Neural cell (in vitro differentiated cells): ENCODE data around the gene OGFOD2. TPM values are rescaled to one million over a fixed set of nuclear protein-coding genes. Genes with fewer than 3 reads are reported as not detected.

Experiments used
- H2AFZ ChIP-seq: fragments of 200-600, 300-800 bp; sonication (generic), shearing (Covaris generic); 2 replicates; pipeline ENCODE4 v1.6.0; 2014; ENCODE audit warnings: low read depth, mild to moderate bottlenecking, antibody characterized with exemption, low read length, moderate library complexity
- H3F3A ChIP-seq: fragments of 200-600 bp; shearing (Covaris generic); 2 replicates; pipeline ENCODE4 v1.6.1; 2016; ENCODE audit warnings: mild to moderate bottlenecking, moderate library complexity, mixed read lengths, antibody characterized with exemption, low read length; ENCODE audit not compliant: insufficient read depth, poor library complexity, severe bottlenecking
- H3K27ac ChIP-seq: fragments of 200-600, 300-800 bp; sonication (generic), shearing (Covaris generic); 2 replicates; pipeline ENCODE4 v1.5.1; 2014; ENCODE audit warnings: mild to moderate bottlenecking, low read length, moderate library complexity
- H3K27me3 ChIP-seq: fragments of 300-800, 200-600 bp; sonication (generic), shearing (Covaris generic); 2 replicates; pipeline ENCODE4 v1.6.0; 2014; ENCODE audit warnings: mild to moderate bottlenecking, low read depth, low read length, moderate library complexity; ENCODE audit not compliant: insufficient read depth
- H3K36me3 ChIP-seq: fragments of 300-800, 200-600 bp; sonication (generic), shearing (Covaris generic); 2 replicates; pipeline ENCODE4 v1.5.1; 2014; ENCODE audit warnings: mild to moderate bottlenecking, antibody characterized with exemption, low read length, moderate library complexity; ENCODE audit not compliant: insufficient read depth
- H3K4me2 ChIP-seq: fragments of 300-800, 200-600 bp; sonication (generic), shearing (Covaris generic); 2 replicates; pipeline ENCODE4 v1.6.0; 2014; ENCODE audit warnings: mild to moderate bottlenecking, low read length
- H3K4me3 ChIP-seq: fragments of 300-800, 200-600 bp; sonication (generic), shearing (Covaris generic); 2 replicates; pipeline ENCODE4 v1.5.1; 2014; ENCODE audit warnings: mild to moderate bottlenecking, low read length, moderate library complexity
- H3K79me2 ChIP-seq: fragments of 200-600 bp; shearing (Covaris generic); replicated peaks from 2 replicates; pipeline ENCODE4 v1.6.0; 2014; ENCODE audit warnings: mild to moderate bottlenecking, low read length, moderate library complexity; ENCODE audit not compliant: insufficient read depth
- H3K9ac ChIP-seq: fragments of 300-800, 200-600 bp; sonication (generic), shearing (Covaris generic); 2 replicates; pipeline ENCODE4 v1.6.1; 2016; ENCODE audit warnings: mild to moderate bottlenecking, low read length, mixed read lengths
- H3K9me2 ChIP-seq: fragments of 200-600 bp; shearing (Covaris generic); 2 replicates; pipeline ENCODE4 v1.6.1; 2016; ENCODE audit warnings: mild to moderate bottlenecking, low read length, mixed read lengths; ENCODE audit not compliant: insufficient read depth
- H3K9me3 ChIP-seq: fragments of 200-600, 300-800 bp; sonication (generic), shearing (Covaris generic); 2 replicates; pipeline ENCODE4 v1.6.1; 2016; ENCODE audit warnings: mild to moderate bottlenecking, mixed run types, low read length, moderate library complexity, mixed read lengths
- H4K20me1 ChIP-seq: fragments of 200-600 bp; shearing (Covaris generic); 2 replicates; pipeline ENCODE4 v1.6.1; 2016; ENCODE audit warnings: mild to moderate bottlenecking, mixed run types; ENCODE audit not compliant: insufficient read depth
- CTCF ChIP-seq: fragments of 450-650 bp; IDR thresholded peaks from 2 replicates; pipeline ENCODE4 v1.5.1; 2014; ENCODE audit warnings: antibody characterized with exemption, mild to moderate bottlenecking, moderate library complexity; ENCODE audit not compliant: poor library complexity, severe bottlenecking
- EP300 ChIP-seq: fragments of 450-650 bp; conservative IDR thresholded peaks from 2 replicates; pipeline ENCODE4 v1.6.1; 2014; ENCODE audit warnings: antibody characterized with exemption, mild to moderate bottlenecking, moderate library complexity; ENCODE audit not compliant: poor library complexity, severe bottlenecking
- EZH2 ChIP-seq: fragments of 200-600, 300-800 bp; shearing (Covaris generic), sonication (generic); IDR thresholded peaks from 2 replicates; pipeline ENCODE4 v1.6.1; 2014; ENCODE audit warnings: antibody characterized with exemption, low read length, borderline replicate concordance, mild to moderate bottlenecking; ENCODE audit not compliant: insufficient read depth, poor library complexity, severe bottlenecking
- MXI1 ChIP-seq: fragments of 450-650 bp; conservative IDR thresholded peaks from 2 replicates; pipeline ENCODE4 v1.6.1; 2014; ENCODE audit warnings: antibody characterized with exemption, mild to moderate bottlenecking; ENCODE audit not compliant: poor library complexity, severe bottlenecking
- POLR2AphosphoS5 ChIP-seq: IDR thresholded peaks from 2 replicates; pipeline ENCODE4 v1.6.1; 2012
- RAD21 ChIP-seq: fragments of 450-650 bp; conservative IDR thresholded peaks from 2 replicates; pipeline ENCODE4 v1.6.1; 2014; ENCODE audit warnings: antibody characterized with exemption, mild to moderate bottlenecking, moderate library complexity
- SMC3 ChIP-seq: fragments of 450-650 bp; conservative IDR thresholded peaks from 2 replicates; pipeline ENCODE4 v1.6.1; 2014; ENCODE audit warnings: antibody characterized with exemption, mild to moderate bottlenecking, moderate library complexity; ENCODE audit not compliant: poor library complexity
- TAF1 ChIP-seq: IDR thresholded peaks from 2 replicates; pipeline ENCODE4 v1.6.1; 2012; ENCODE audit warnings: low read depth
- polyA plus RNA-seq: library from polyadenylated mRNA; depleted of rRNA; stranded (reverse); fragments of >200 nt; gene quantifications from 2 replicates; pipeline ENCODE4 v1.2.3, GENCODE V29; 2014
- TF ChIP-seq, protein P1 (sequence below): IDR thresholded peaks from 2 replicates; pipeline ENCODE4 v1.6.1; 2012; ENCODE audit warnings: borderline replicate concordance

Gene OGFOD2
- polyA plus RNA-seq, 1 donor from 2014 or later, result 27.8 TPM

DNA sequence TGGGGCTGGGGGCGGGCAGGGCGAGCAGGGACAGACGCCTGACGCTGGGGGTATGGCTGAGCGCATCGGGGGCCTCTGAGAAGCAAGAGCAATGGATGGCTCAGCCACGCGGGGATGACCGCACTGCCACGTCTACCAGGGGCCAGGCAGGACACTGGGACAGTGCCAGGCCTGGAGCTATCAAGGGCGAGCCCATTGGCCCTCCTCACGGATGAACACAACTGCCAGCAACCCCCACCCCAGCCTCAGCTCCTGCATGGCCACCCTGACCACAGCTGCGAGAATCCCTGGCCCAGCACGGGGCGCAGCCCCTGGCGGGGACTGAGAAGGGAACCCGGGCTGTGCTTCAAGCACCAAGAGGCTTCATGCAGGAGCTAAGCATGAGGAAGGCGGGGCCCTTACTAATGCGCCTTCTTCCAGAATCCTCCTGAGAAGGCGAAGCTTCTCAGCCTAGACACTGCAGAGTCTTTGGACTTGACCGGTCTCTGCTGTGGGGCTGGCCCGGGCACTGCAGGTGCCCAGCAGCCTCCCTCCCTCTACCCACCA lies 14.9 kb downstream of the OGFOD2 start:
- Histone ChIP-seq H3K79me2 (no peaks in the 10 kb centered on the region), H3F3A (no peaks in the 10 kb centered on the region), H3K4me3 (no peak overlapping the region), H4K20me1 (no peaks in the 10 kb centered on the region), H3K9me3 (no peaks in the 10 kb centered on the region), H3K4me2 (no peak overlapping the region), H3K9ac (no peak overlapping the region), H3K36me3 (no peaks in the 10 kb centered on the region), H2AFZ (no peak overlapping the region), H3K27ac (no peak overlapping the region), H3K9me2 (no peaks in the 10 kb centered on the region), H3K27me3 (no peaks in the 10 kb centered on the region)
- TF ChIP-seq TAF1 (no peak), POLR2AphosphoS5 (no peak), EZH2 (no peak), MXI1 (no peak), EP300 (no peak), CTCF (no peak), RAD21 (no peak), SMC3 (no peak)
- TF ChIP-seq, protein P1, sequence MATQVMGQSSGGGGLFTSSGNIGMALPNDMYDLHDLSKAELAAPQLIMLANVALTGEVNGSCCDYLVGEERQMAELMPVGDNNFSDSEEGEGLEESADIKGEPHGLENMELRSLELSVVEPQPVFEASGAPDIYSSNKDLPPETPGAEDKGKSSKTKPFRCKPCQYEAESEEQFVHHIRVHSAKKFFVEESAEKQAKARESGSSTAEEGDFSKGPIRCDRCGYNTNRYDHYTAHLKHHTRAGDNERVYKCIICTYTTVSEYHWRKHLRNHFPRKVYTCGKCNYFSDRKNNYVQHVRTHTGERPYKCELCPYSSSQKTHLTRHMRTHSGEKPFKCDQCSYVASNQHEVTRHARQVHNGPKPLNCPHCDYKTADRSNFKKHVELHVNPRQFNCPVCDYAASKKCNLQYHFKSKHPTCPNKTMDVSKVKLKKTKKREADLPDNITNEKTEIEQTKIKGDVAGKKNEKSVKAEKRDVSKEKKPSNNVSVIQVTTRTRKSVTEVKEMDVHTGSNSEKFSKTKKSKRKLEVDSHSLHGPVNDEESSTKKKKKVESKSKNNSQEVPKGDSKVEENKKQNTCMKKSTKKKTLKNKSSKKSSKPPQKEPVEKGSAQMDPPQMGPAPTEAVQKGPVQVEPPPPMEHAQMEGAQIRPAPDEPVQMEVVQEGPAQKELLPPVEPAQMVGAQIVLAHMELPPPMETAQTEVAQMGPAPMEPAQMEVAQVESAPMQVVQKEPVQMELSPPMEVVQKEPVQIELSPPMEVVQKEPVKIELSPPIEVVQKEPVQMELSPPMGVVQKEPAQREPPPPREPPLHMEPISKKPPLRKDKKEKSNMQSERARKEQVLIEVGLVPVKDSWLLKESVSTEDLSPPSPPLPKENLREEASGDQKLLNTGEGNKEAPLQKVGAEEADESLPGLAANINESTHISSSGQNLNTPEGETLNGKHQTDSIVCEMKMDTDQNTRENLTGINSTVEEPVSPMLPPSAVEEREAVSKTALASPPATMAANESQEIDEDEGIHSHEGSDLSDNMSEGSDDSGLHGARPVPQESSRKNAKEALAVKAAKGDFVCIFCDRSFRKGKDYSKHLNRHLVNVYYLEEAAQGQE, result no peak

DNA sequence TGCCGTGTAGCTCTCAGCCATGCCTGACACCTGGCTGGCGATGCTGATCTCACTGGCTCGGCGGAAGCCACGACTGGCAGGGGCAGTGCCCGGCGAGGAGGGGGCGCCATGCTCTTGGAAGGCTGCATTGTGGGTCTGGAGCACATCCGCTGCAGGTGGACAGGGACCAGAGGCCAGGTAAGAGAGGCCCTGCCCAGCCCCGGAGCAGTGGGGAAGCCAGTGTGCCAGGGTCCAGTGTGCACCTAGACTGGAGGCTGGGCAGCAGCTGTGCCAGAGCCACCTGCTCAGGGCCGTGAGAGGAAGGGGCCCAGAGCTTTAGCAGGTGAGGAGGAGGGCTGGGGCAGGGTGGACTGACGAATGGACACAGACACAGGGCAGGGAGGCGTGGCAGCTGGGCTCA lies 15.5 kb downstream of the OGFOD2 start:
- no peaks in the 10 kb centered on the region for H3K9me3 ChIP-seq
- no peaks in the 10 kb centered on the region for H3K9me2 ChIP-seq
- H4K20me1 ChIP-seq, result no peaks in the 10 kb centered on the region
- H3F3A ChIP-seq, result no peaks in the 10 kb centered on the region
- H3K36me3 ChIP-seq, result no peaks in the 10 kb centered on the region
- H3K27me3 ChIP-seq, result no peaks in the 10 kb centered on the region
- TF ChIP-seq POLR2AphosphoS5, result no peak
- TF ChIP-seq, protein P1, result no peak
- no peak for TF ChIP-seq MXI1
- no peak for TF ChIP-seq EZH2
- TF ChIP-seq EP300, result no peak
- TF ChIP-seq CTCF, result no peak
- no peak for TF ChIP-seq SMC3
- TF ChIP-seq RAD21, result no peak
- no peak for TF ChIP-seq TAF1
- no peak overlapping the region for H2AFZ ChIP-seq
- no peak overlapping the region for H3K4me2 ChIP-seq
- H3K79me2 ChIP-seq, result no peaks in the 10 kb centered on the region
- H3K27ac ChIP-seq, result no peak overlapping the region
- H3K4me3 ChIP-seq, result no peak overlapping the region
- H3K9ac ChIP-seq, result no peak overlapping the region
